ENCODE results near the gene TMEM38A. TPM values are rescaled to one million over a fixed set of nuclear protein-coding genes. Genes with fewer than 3 reads are reported as not detected.
A peak's percentile ranks its signal among the peaks of the same experiment; 100 is the strongest.

The TMEM38A gene
- total RNA-seq, 1 experiment from 2014 or later: 3.8 TPM

DNA sequence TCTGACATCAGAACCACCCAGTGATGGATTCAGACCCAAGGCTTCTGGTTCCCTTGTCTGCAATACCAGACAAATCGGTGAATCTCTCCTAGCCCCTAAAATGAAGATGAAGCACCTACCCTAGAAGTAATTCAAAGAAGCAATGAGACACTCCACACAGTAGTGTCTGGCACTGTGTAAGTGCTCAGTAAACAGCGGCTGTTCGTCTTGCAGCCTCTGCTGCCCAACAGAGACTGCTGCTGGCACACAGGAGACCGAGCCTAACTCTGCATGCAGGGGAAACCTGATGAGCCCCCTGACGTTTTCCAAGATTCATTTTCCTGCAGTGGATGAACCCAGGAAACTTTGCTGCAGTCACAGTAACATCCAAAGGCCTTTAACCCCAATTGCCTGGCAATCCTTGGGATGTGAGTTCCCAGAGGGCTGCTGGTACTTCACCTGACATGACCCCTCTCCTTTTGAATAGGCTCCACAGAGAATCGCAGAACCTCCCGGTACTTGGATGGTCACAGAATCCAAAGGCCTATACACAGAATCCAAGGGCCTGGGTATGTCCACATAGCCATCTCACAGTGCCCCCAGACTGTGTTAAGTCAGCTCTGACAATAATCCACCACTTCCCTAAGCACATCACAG, 39.7 kb upstream of the TMEM38A start:
- H3K9me3 Mint-ChIP-seq (ENCODE audit: unreplicated experiment): no peaks in the 10 kb centered on the region
- peak overlapping the region; percentile 27 for H3K27ac Mint-ChIP-seq (ENCODE audit: unreplicated experiment)
- no peak overlapping the region for H3K4me3 ChIP-seq (ENCODE audit: low read depth, low read length)
- BruUV-seq (replicated peaks): no TSS peak
- H3K27me3 ChIP-seq (replicated peaks; ENCODE audit: control insufficient read depth, insufficient read depth, low read length): no peaks in the 10 kb centered on the region
- H3K27me3 Mint-ChIP-seq (ENCODE audit: insufficient read depth, unreplicated experiment): no peaks in the 10 kb centered on the region
- peaks cover 2% of the 10 kb centered on the region; the same call in 1 of the 2 replicates for H3K36me3 ChIP-seq (ENCODE audit: control insufficient read depth, insufficient read depth, low read length)
- H3K36me3 Mint-ChIP-seq (ENCODE audit: insufficient read depth, unreplicated experiment): peaks cover 27% of the 10 kb centered on the region
- H3K4me1 ChIP-seq: peaks cover 8% of the 10 kb centered on the region
- peaks cover 6% of the 10 kb centered on the region for H3K4me1 Mint-ChIP-seq (ENCODE audit: low read depth, unreplicated experiment)
- no peak for DNase-seq
- TF ChIP-seq, protein P1, sequence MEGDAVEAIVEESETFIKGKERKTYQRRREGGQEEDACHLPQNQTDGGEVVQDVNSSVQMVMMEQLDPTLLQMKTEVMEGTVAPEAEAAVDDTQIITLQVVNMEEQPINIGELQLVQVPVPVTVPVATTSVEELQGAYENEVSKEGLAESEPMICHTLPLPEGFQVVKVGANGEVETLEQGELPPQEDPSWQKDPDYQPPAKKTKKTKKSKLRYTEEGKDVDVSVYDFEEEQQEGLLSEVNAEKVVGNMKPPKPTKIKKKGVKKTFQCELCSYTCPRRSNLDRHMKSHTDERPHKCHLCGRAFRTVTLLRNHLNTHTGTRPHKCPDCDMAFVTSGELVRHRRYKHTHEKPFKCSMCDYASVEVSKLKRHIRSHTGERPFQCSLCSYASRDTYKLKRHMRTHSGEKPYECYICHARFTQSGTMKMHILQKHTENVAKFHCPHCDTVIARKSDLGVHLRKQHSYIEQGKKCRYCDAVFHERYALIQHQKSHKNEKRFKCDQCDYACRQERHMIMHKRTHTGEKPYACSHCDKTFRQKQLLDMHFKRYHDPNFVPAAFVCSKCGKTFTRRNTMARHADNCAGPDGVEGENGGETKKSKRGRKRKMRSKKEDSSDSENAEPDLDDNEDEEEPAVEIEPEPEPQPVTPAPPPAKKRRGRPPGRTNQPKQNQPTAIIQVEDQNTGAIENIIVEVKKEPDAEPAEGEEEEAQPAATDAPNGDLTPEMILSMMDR (IDR thresholded peaks at IDR 0.05; ENCODE audit: insufficient read depth in 1 of 2, low read depth in 1 of 2, low read length in 1 of 2, severe bottlenecking in 1 of 2, unreplicated experiment in 1 of 2): no peak
- POLR2A ChIA-PET: no interaction called here
- intact Hi-C loops (cut with micrococcal nuclease; ENCODE audit: unreplicated experiment): no loop called here
- no peak overlapping the region for H3K4me3 Mint-ChIP-seq (ENCODE audit: unreplicated experiment)
- CTCF ChIA-PET: no interaction called here
- H3K9me3 ChIP-seq: no peaks in the 10 kb centered on the region

DNA sequence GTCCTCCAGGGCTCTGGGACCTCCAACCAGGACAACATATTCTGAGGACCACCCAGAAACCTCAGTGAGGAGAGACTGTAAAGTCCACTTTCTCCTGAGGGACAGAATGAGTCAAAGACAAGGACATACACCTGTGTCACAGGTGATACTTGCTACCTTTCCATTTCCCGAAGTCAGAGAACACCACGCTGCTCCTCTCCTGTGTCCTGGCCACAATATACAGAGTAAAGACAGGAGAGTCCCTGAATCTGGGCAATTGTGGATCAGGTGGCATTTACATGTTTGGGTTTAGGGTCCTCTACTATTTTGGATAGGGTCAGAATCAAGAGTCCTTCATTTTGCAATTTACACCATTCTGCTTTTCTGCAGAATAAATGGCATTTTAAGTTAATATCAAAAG, 37.9 kb upstream of the TMEM38A start:
- Histone ChIP-seq H3K36me3 (ENCODE audit: control insufficient read depth, insufficient read depth, low read length) (peaks cover 2% of the 10 kb centered on the region; the same call in 1 of the 2 replicates), H3K9me3 (no peaks in the 10 kb centered on the region), H3K27me3 (replicated peaks; ENCODE audit: control insufficient read depth, insufficient read depth, low read length) (no peaks in the 10 kb centered on the region), H3K4me1 (peaks cover 8% of the 10 kb centered on the region), H3K4me3 (ENCODE audit: low read depth, low read length) (no peak overlapping the region)
- BruUV-seq (replicated peaks): no TSS peak
- ChIA-PET POLR2A (no interaction called here), CTCF (no interaction called here)
- TF ChIP-seq, protein P1 (IDR thresholded peaks at IDR 0.05; ENCODE audit: insufficient read depth in 1 of 2, low read depth in 1 of 2, low read length in 1 of 2, severe bottlenecking in 1 of 2, unreplicated experiment in 1 of 2): no peak
- no peak overlapping the region for H3K4me3 Mint-ChIP-seq (ENCODE audit: unreplicated experiment)
- no peaks in the 10 kb centered on the region for H3K9me3 Mint-ChIP-seq (ENCODE audit: unreplicated experiment)
- intact Hi-C loops (cut with micrococcal nuclease; ENCODE audit: unreplicated experiment): no loop called here
- no peaks in the 10 kb centered on the region for H3K27me3 Mint-ChIP-seq (ENCODE audit: insufficient read depth, unreplicated experiment)
- peaks cover 31% of the 10 kb centered on the region for H3K36me3 Mint-ChIP-seq (ENCODE audit: insufficient read depth, unreplicated experiment)
- peaks cover 13% of the 10 kb centered on the region for H3K4me1 Mint-ChIP-seq (ENCODE audit: low read depth, unreplicated experiment)
- H3K27ac Mint-ChIP-seq (ENCODE audit: unreplicated experiment): no peak overlapping the region
- no peak for DNase-seq

DNA sequence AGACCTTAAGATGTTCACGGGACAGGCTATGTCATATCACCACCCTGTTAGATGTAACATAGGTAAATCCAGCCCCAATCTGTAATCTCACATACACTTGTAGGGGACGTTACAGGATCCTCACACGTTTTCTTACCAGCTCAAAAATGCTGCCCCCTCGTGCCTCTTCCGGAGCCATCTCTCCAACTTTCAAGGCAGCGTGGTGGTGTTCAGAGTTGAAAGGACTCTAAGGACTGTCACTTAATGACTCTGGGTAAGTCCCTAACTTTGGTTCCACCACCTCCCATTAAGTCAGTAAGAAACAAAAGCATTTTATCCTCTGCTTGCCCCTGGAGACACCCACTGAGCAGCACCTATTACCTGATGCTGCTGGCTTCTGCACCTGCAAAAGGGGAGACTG, 37.4 kb upstream of the TMEM38A start:
- Mint-ChIP-seq H3K4me1 (ENCODE audit: low read depth, unreplicated experiment) (peaks cover 13% of the 10 kb centered on the region), H3K9me3 (ENCODE audit: unreplicated experiment) (no peaks in the 10 kb centered on the region), H3K36me3 (ENCODE audit: insufficient read depth, unreplicated experiment) (peaks cover 36% of the 10 kb centered on the region), H3K4me3 (ENCODE audit: unreplicated experiment) (no peak overlapping the region), H3K27me3 (ENCODE audit: insufficient read depth, unreplicated experiment) (no peaks in the 10 kb centered on the region), H3K27ac (ENCODE audit: unreplicated experiment) (no peak overlapping the region)
- ChIA-PET CTCF (no interaction called here), POLR2A (no interaction called here)
- H3K4me1 ChIP-seq: peaks cover 8% of the 10 kb centered on the region
- H3K4me3 ChIP-seq (ENCODE audit: low read depth, low read length): no peak overlapping the region
- DNase-seq: no peak
- no peaks in the 10 kb centered on the region for H3K9me3 ChIP-seq
- intact Hi-C loops (cut with micrococcal nuclease; ENCODE audit: unreplicated experiment): no loop called here
- TF ChIP-seq, protein P1 (IDR thresholded peaks at IDR 0.05; ENCODE audit: insufficient read depth in 1 of 2, low read depth in 1 of 2, low read length in 1 of 2, severe bottlenecking in 1 of 2, unreplicated experiment in 1 of 2): no peak
- no TSS peak for BruUV-seq (replicated peaks)
- no peaks in the 10 kb centered on the region for H3K27me3 ChIP-seq (replicated peaks; ENCODE audit: control insufficient read depth, insufficient read depth, low read length)
- H3K36me3 ChIP-seq (ENCODE audit: control insufficient read depth, insufficient read depth, low read length): peaks cover 2% of the 10 kb centered on the region; the same call in 1 of the 2 replicates

Data from Caco-2 (cell line).